WTC11 (cell line): Measurements from ENCODE around the gene CCDC50. TPM values are rescaled to one million over a fixed set of nuclear protein-coding genes. Genes with fewer than 3 reads are reported as not detected.

ENCODE experiments used
- ATAC-seq: fragments of 200-7000 bp; cut with Tn5 transposase; 2 replicates; pipeline ENCODE4 v1.10.0; 2021; ENCODE audit warnings: mild to moderate bottlenecking, moderate library complexity
- CTCF ChIA-PET: fragments of 300-600 bp; sonication (Branson Sonifier 250); formaldehyde crosslinking; loops from one replicate; lab custom pipeline; 2021; ENCODE audit warnings: antibody characterized with exemption; lab: Charles Lee
- POLR2A ChIA-PET: fragments of 350-600 bp; sonication (Branson Sonifier 250); formaldehyde crosslinking; loops from one replicate; lab custom pipeline; 2021; ENCODE audit warnings: antibody characterized with exemption; lab: Charles Lee
- DNase-seq: peaks from one replicate; pipeline ENCODE4 v3.0.0; 2021; ENCODE audit warnings: low spot score
- H3K27ac Mint-ChIP-seq: 2 replicates; pipeline ENCODE4 v1.8.0; 2021; ENCODE audit warnings: mixed read lengths
- H3K27me3 Mint-ChIP-seq: 2 replicates; pipeline ENCODE4 v1.8.0; 2021; ENCODE audit warnings: low read depth, mild to moderate bottlenecking, moderate library complexity, mixed read lengths
- H3K36me3 Mint-ChIP-seq: 2 replicates; pipeline ENCODE4 v1.8.0; 2021; ENCODE audit warnings: mixed read lengths
- H3K4me1 Mint-ChIP-seq: 2 replicates; pipeline ENCODE4 v1.8.0; 2022; ENCODE audit warnings: mixed read lengths
- H3K4me3 Mint-ChIP-seq: 2 replicates; pipeline ENCODE4 v1.8.0; 2021; ENCODE audit warnings: mild to moderate bottlenecking, moderate library complexity, mixed read lengths
- H3K9me3 Mint-ChIP-seq: 2 replicates; pipeline ENCODE4 v1.8.0; 2021; ENCODE audit warnings: mixed read lengths
- ATF1 ChIP-seq: sonication (generic); formaldehyde crosslinking; IDR thresholded peaks from 2 replicates; pipeline ENCODE4 v1.8.1; 2023; ENCODE audit warnings: mild to moderate bottlenecking, moderate library complexity, missing genetic modification reagents
- E2F5 ChIP-seq: sonication (generic); formaldehyde crosslinking; IDR thresholded peaks from 2 replicates; pipeline ENCODE4 v1.8.1; 2022; ENCODE audit warnings: mild to moderate bottlenecking, moderate library complexity, missing genetic modification reagents
- ELF4 ChIP-seq: sonication (generic); formaldehyde crosslinking; IDR thresholded peaks from 2 replicates; pipeline ENCODE4 v1.8.1; 2022; ENCODE audit warnings: low read depth, mild to moderate bottlenecking, moderate library complexity, missing genetic modification reagents
- ERG ChIP-seq: fragments of 250-450 bp; sonication (Bioruptor Pico); IDR thresholded peaks from 2 replicates; pipeline ENCODE4 v1.8.0; 2021; ENCODE audit warnings: mild to moderate bottlenecking
- FOXP4 ChIP-seq: sonication (generic); formaldehyde crosslinking; IDR thresholded peaks from 2 replicates; pipeline ENCODE4 v1.8.0; 2022; ENCODE audit warnings: mild to moderate bottlenecking, missing genetic modification reagents
- GRHL2 ChIP-seq: fragments of 250-450 bp; sonication (Bioruptor Pico); IDR thresholded peaks from 2 replicates; pipeline ENCODE4 v1.8.0; 2022; ENCODE audit warnings: mild to moderate bottlenecking, moderate library complexity; ENCODE audit not compliant: insufficient replicate concordance, severe bottlenecking
- JAZF1 ChIP-seq: fragments of 250-450 bp; sonication (Bioruptor Pico); IDR thresholded peaks from 2 replicates; pipeline ENCODE4 v1.9.0; 2021; ENCODE audit warnings: moderate library complexity, mild to moderate bottlenecking, inconsistent platforms
- MXD4 ChIP-seq: fragments of 250-450 bp; sonication (Bioruptor Pico); IDR thresholded peaks from 2 replicates; pipeline ENCODE4 v1.8.0; 2021; ENCODE audit warnings: mild to moderate bottlenecking, moderate library complexity, borderline replicate concordance
- NR1H2 ChIP-seq: sonication (generic); formaldehyde crosslinking; IDR thresholded peaks from 2 replicates; pipeline ENCODE4 v1.9.0; 2021; ENCODE audit warnings: mild to moderate bottlenecking, moderate library complexity, missing genetic modification reagents
- TEAD4 ChIP-seq: sonication (generic); formaldehyde crosslinking; IDR thresholded peaks from 2 replicates; pipeline ENCODE4 v1.8.0; 2022; ENCODE audit warnings: mild to moderate bottlenecking, missing genetic modification reagents
- ZNF281 ChIP-seq: sonication (generic); formaldehyde crosslinking; IDR thresholded peaks from 2 replicates; pipeline ENCODE4 v1.8.0; 2023; ENCODE audit warnings: mild to moderate bottlenecking, missing genetic modification reagents
- ZNF512 ChIP-seq: sonication (generic); formaldehyde crosslinking; IDR thresholded peaks from 2 replicates; pipeline ENCODE4 v1.8.1; 2022; ENCODE audit warnings: missing genetic modification reagents, borderline replicate concordance
- ZNF671 ChIP-seq: fragments of 250-450 bp; sonication (Bioruptor Pico); IDR thresholded peaks from 2 replicates; pipeline ENCODE4 v1.8.0; 2021; ENCODE audit warnings: mild to moderate bottlenecking
- total RNA-seq: library from RNA; stranded (reverse); gene quantifications from 3 replicates; pipeline ENCODE4 v1.2.3, GENCODE V29; 2021

The CCDC50 gene
- total RNA-seq, 1 experiment from 2014 or later, result 33.1 TPM

- no peak for TF ChIP-seq FOXP4 (CRISPR knock-in tag)
- TF ChIP-seq ERG (CRISPR knock-in tag), result no peak
Measured at GRCh38 chr3:191435981-191436380, 106.8 kb downstream of the CCDC50 start (continued).

GRCh38 chr3:191438150-191438814, 109.1 kb downstream of the CCDC50 start:
- H3K9me3 Mint-ChIP-seq, result peaks cover 10% of the 10 kb centered on the region
- no peak for ATAC-seq
- CTCF ChIA-PET, result no interaction called here
- no peaks in the 10 kb centered on the region for H3K36me3 Mint-ChIP-seq
- POLR2A ChIA-PET, result no interaction called here
- peaks cover 5% of the 10 kb centered on the region; the same call in 1 of the 2 replicates for H3K4me1 Mint-ChIP-seq
- no peak for TF ChIP-seq E2F5 (CRISPR knock-in tag)
- no peak for TF ChIP-seq GRHL2 (CRISPR knock-in tag)
- no peak for TF ChIP-seq JAZF1 (CRISPR knock-in tag)
- no peak for TF ChIP-seq ELF4 (CRISPR knock-in tag)
- no peak for TF ChIP-seq ZNF281 (CRISPR knock-in tag)
- no peak for TF ChIP-seq FOXP4 (CRISPR knock-in tag)
- TF ChIP-seq ZNF671 (CRISPR knock-in tag), result no peak
- no peak for TF ChIP-seq NR1H2 (CRISPR knock-in tag)
- no peak for TF ChIP-seq ATF1
- TF ChIP-seq TEAD4, result no peak
- TF ChIP-seq MXD4 (CRISPR knock-in tag), result no peak
- no peak for TF ChIP-seq ZNF512 (CRISPR knock-in tag)
- H3K27ac Mint-ChIP-seq, result no peak overlapping the region
- H3K4me3 Mint-ChIP-seq, result no peak overlapping the region
- no peaks in the 10 kb centered on the region for H3K27me3 Mint-ChIP-seq
- DNase-seq, result no peak
